ENCODE measurements around the gene GPC1.

Gene GPC1

GRCh38 chr2:240501531-240501991 is 66.1 kb downstream of the GPC1 start:
- no peak for FAIRE-seq

- no peak for FAIRE-seq
Observed at GRCh38 chr2:240502059-240502429, 66.6 kb downstream of the GPC1 start.

GRCh38 chr2:240502430-240503121 is 67.1 kb downstream of the GPC1 start:
- FAIRE-seq = no peak

GRCh38 chr2:240503375-240503774 is 67.9 kb downstream of the GPC1 start:
- FAIRE-seq = no peak

GRCh38 chr2:240503848-240504247 is 68.4 kb downstream of the GPC1 start:
- no peak for FAIRE-seq

GRCh38 chr2:240505910-240506309 is 70.4 kb downstream of the GPC1 start:
- no peak for FAIRE-seq

GRCh38 chr2:240506406-240507059 is 71.1 kb downstream of the GPC1 start:
- no peak for FAIRE-seq

GRCh38 chr2:240507060-240507777 is 71.8 kb downstream of the GPC1 start:
- no peak for FAIRE-seq

- FAIRE-seq = no peak
Observed at GRCh38 chr2:240507778-240508251, 72.4 kb downstream of the GPC1 start.

GRCh38 chr2:240508832-240509545 is 73.5 kb downstream of the GPC1 start:
- no peak for FAIRE-seq

GRCh38 chr2:240509667-240510512 is 74.4 kb downstream of the GPC1 start:
- FAIRE-seq = no peak

GRCh38 chr2:240510513-240511210 is 75.2 kb downstream of the GPC1 start:
- FAIRE-seq = no peak

GRCh38 chr2:240511351-240512108 is 76.1 kb downstream of the GPC1 start:
- FAIRE-seq = no peak

- FAIRE-seq = no peak
Observed at GRCh38 chr2:240512109-240512485, 76.6 kb downstream of the GPC1 start.

- FAIRE-seq = no peak
Observed at GRCh38 chr2:240512666-240513535, 77.4 kb downstream of the GPC1 start.

- no peak for FAIRE-seq
Observed at GRCh38 chr2:240513549-240514287, 78.3 kb downstream of the GPC1 start.

GRCh38 chr2:240514631-240515030 is 79.2 kb downstream of the GPC1 start:
- FAIRE-seq = no peak

GRCh38 chr2:240517342-240517741 is 81.9 kb downstream of the GPC1 start:
- FAIRE-seq = no peak

Measured in colon (tissue), 2 donors.